Mesenchymal stem cell (in vitro differentiated cells and primary cell): Measurements from ENCODE around the gene FAM241A.

ENCODE experiments used
- DNase-seq: peaks from one replicate; pipeline ENCODE4 v3.0.0-alpha.2; 2013
- H2AFZ ChIP-seq: one replicate; pipeline ENCODE4 v1.6.1; 2013; ENCODE audit warnings: low read depth, mild to moderate bottlenecking, control low read depth, inconsistent platforms, low read length, moderate library complexity
- H2AK5ac ChIP-seq: 2 replicates; pipeline ENCODE4 v1.6.1; 2013; ENCODE audit warnings: low read length, moderate library complexity, mild to moderate bottlenecking, inconsistent platforms; ENCODE audit not compliant: severe bottlenecking
- H2BK120ac ChIP-seq: one replicate; pipeline ENCODE4 v1.6.1; 2013; ENCODE audit warnings: low read depth, mild to moderate bottlenecking, inconsistent platforms, low read length, moderate library complexity
- H2BK12ac ChIP-seq, 2 experiments: one replicate each; pipeline ENCODE4 v1.6.1; 2013; ENCODE audit warnings: inconsistent platforms in 2 of 2, low read length in 2 of 2, mild to moderate bottlenecking in 2 of 2, moderate library complexity in 2 of 2, control low read depth in 1 of 2
- H2BK15ac ChIP-seq: one replicate; pipeline ENCODE4 v1.6.1; 2013; ENCODE audit warnings: mild to moderate bottlenecking, low read depth, inconsistent platforms; ENCODE audit not compliant: poor library complexity, severe bottlenecking
- H2BK5ac ChIP-seq: 2 replicates; pipeline ENCODE4 v1.6.1; 2013; ENCODE audit warnings: low read depth, mild to moderate bottlenecking, low read length, control low read depth, inconsistent platforms; ENCODE audit not compliant: poor library complexity, severe bottlenecking
- H3K14ac ChIP-seq, 2 experiments: one replicate each; pipeline ENCODE4 v1.6.1; 2013; ENCODE audit warnings: inconsistent platforms in 2 of 2, low read length in 2 of 2, control low read depth in 1 of 2, mild to moderate bottlenecking in 1 of 2, moderate library complexity in 1 of 2
- H3K18ac ChIP-seq, 2 experiments: one replicate each; pipeline ENCODE4 v1.6.1; 2013; ENCODE audit warnings: inconsistent platforms in 2 of 2, low read length in 2 of 2, control low read depth in 1 of 2, low read depth in 1 of 2, mild to moderate bottlenecking in 1 of 2
- H3K23ac ChIP-seq, 2 experiments: one replicate each; pipeline ENCODE4 v1.6.1; 2013; ENCODE audit warnings: inconsistent platforms in 2 of 2, low read length in 2 of 2, mild to moderate bottlenecking in 2 of 2, moderate library complexity in 2 of 2, control low read depth in 1 of 2
- H3K27ac ChIP-seq: 2 replicates; pipeline ENCODE4 v1.5.1; 2013; ENCODE audit warnings: mild to moderate bottlenecking, moderate library complexity, low read length, control low read depth, inconsistent platforms; ENCODE audit not compliant: poor library complexity, severe bottlenecking
- H3K27me3 ChIP-seq, 2 experiments: 2 replicates each; pipeline versions ENCODE4 v1.6.1 to v1.7.0; 2013; ENCODE audit warnings: low read length in 2 of 2, mild to moderate bottlenecking in 2 of 2, moderate library complexity in 2 of 2, control low read depth in 1 of 2, inconsistent platforms in 1 of 2; ENCODE audit not compliant: control insufficient read depth in 1 of 2, insufficient read depth in 1 of 2
- H3K36me3 ChIP-seq, 2 experiments: 2 replicates each; pipeline versions ENCODE4 v1.6.1 to v1.7.0; 2013; ENCODE audit warnings: low read length in 2 of 2, control low read depth in 1 of 2, inconsistent platforms in 1 of 2, low read depth in 1 of 2, mild to moderate bottlenecking in 1 of 2; ENCODE audit not compliant: insufficient read depth in 2 of 2, control insufficient read depth in 1 of 2
- H3K4ac ChIP-seq, 2 experiments: one replicate each; pipeline ENCODE4 v1.6.1; 2013; ENCODE audit warnings: inconsistent platforms in 2 of 2, low read length in 2 of 2, mild to moderate bottlenecking in 2 of 2, moderate library complexity in 2 of 2, control low read depth in 1 of 2, low read depth in 1 of 2
- H3K4me1 ChIP-seq: 2 replicates; pipeline ENCODE4 v1.6.1; 2013; ENCODE audit warnings: low read depth, low read length, control low read depth; ENCODE audit not compliant: control insufficient read depth, insufficient read depth
- H3K4me2 ChIP-seq: 2 replicates; pipeline ENCODE4 v1.6.1; 2013; ENCODE audit warnings: low read length, mild to moderate bottlenecking, inconsistent platforms; ENCODE audit not compliant: poor library complexity, severe bottlenecking
- H3K4me3 ChIP-seq, 2 experiments: 2 replicates each; pipeline versions ENCODE4 v1.5.1 to v1.7.0; 2013; ENCODE audit warnings: low read length in 2 of 2, mild to moderate bottlenecking in 2 of 2, control low read depth in 1 of 2, low read depth in 1 of 2; ENCODE audit not compliant: insufficient read depth in 1 of 2
- H3K79me1 ChIP-seq: replicated peaks from 2 replicates; pipeline ENCODE4 v1.6.1; 2013; ENCODE audit warnings: mild to moderate bottlenecking, control low read depth, low read length, inconsistent platforms; ENCODE audit not compliant: poor library complexity, severe bottlenecking
- H3K9ac ChIP-seq: 2 replicates; pipeline ENCODE4 v1.7.0; 2013; ENCODE audit warnings: mild to moderate bottlenecking, low read length, moderate library complexity
- H3K9me3 ChIP-seq: 2 replicates; pipeline ENCODE4 v1.7.0; 2013; ENCODE audit warnings: mild to moderate bottlenecking, low read length; ENCODE audit not compliant: control insufficient read depth
- H4K8ac ChIP-seq: one replicate; pipeline ENCODE4 v1.6.1; 2013; ENCODE audit warnings: inconsistent platforms, mild to moderate bottlenecking, low read length, moderate library complexity
- H4K91ac ChIP-seq: one replicate; pipeline ENCODE4 v1.6.1; 2013; ENCODE audit warnings: mild to moderate bottlenecking, low read length, inconsistent platforms
- WGBS: methylation state at CpG from one replicate; pipeline ENCODE4 v1.1.7; 2013; ENCODE audit warnings: mixed read lengths; 5-methylcytosine and 5-hydroxymethylcytosine counted together

Gene FAM241A

GRCh38 chr4:112184438-112184837 is 39.2 kb downstream of the FAM241A start:
- no peak overlapping the region for H2BK15ac ChIP-seq
- WGBS = no CpG with 5 or more reads among the region's 1 CpG

GRCh38 chr4:112185334-112185733 is 40.1 kb downstream of the FAM241A start:
- no peak overlapping the region for H3K9ac ChIP-seq
- no peaks in the 10 kb centered on the region for H3K79me1 ChIP-seq
- H3K18ac ChIP-seq = no peak overlapping the region
- no peak overlapping the region for H3K4ac ChIP-seq
- no peak overlapping the region for H3K14ac ChIP-seq
- no peak overlapping the region for H3K4me3 ChIP-seq
- H2BK120ac ChIP-seq = no peak overlapping the region
- H3K36me3 ChIP-seq = peaks cover 0 to 2% of the 10 kb centered on the region in 2 experiments
- H3K23ac ChIP-seq = no peak overlapping the region
- H3K4me1 ChIP-seq = no peaks in the 10 kb centered on the region
- no peak overlapping the region for H2AFZ ChIP-seq
- no peak overlapping the region for H2BK15ac ChIP-seq
- no peak overlapping the region for H4K91ac ChIP-seq
- no peak overlapping the region for H2BK12ac ChIP-seq
- no peak overlapping the region for H3K27ac ChIP-seq
- WGBS = 100% methylated on average over 1 of the region's 2 CpGs
- H2AK5ac ChIP-seq = no peak overlapping the region
- no peak for DNase-seq
- H4K8ac ChIP-seq = no peak overlapping the region
- H3K27me3 ChIP-seq = no peaks in the 10 kb centered on the region
- H3K4me2 ChIP-seq = no peak overlapping the region
- H2BK5ac ChIP-seq = no peak overlapping the region
- no peaks in the 10 kb centered on the region for H3K9me3 ChIP-seq

More at GRCh38 chr4:112184438-112184837, 39.2 kb downstream of the FAM241A start:
- Histone ChIP-seq H3K27me3 (no peaks in the 10 kb centered on the region), H3K4ac (no peak overlapping the region), H3K4me3 (no peak overlapping the region), H3K23ac (no peak overlapping the region), H3K18ac (no peak overlapping the region), H3K4me2 (no peak overlapping the region), H3K36me3 (peaks cover 0 to 2% of the 10 kb centered on the region in 2 experiments), H3K9me3 (no peaks in the 10 kb centered on the region), H3K27ac (no peak overlapping the region), H4K8ac (no peak overlapping the region), H2BK12ac (no peak overlapping the region), H2AK5ac (no peak overlapping the region), H4K91ac (no peak overlapping the region), H2AFZ (no peak overlapping the region), H3K79me1 (no peaks in the 10 kb centered on the region), H3K4me1 (no peaks in the 10 kb centered on the region), H2BK5ac (no peak overlapping the region), H3K14ac (no peak overlapping the region), H3K9ac (no peak overlapping the region), H2BK120ac (no peak overlapping the region)
- no peak for DNase-seq

- no peak overlapping the region for H3K9ac ChIP-seq
- WGBS = 78% methylated on average over 8 of the region's 8 CpGs
- H3K9me3 ChIP-seq = no peaks in the 10 kb centered on the region
- no peak overlapping the region for H3K27ac ChIP-seq
- no peak overlapping the region for H2AFZ ChIP-seq
- H3K36me3 ChIP-seq = peaks cover 0 to 2% of the 10 kb centered on the region in 2 experiments
- H2BK5ac ChIP-seq = no peak overlapping the region
- no peak overlapping the region for H3K4ac ChIP-seq
- no peak overlapping the region for H4K8ac ChIP-seq
- no peak for DNase-seq
- no peak overlapping the region for H3K14ac ChIP-seq
- H2BK15ac ChIP-seq = no peak overlapping the region
- no peaks in the 10 kb centered on the region for H3K4me1 ChIP-seq
- no peak overlapping the region for H2BK120ac ChIP-seq
- no peak overlapping the region for H2AK5ac ChIP-seq
- no peaks in the 10 kb centered on the region for H3K27me3 ChIP-seq
- H2BK12ac ChIP-seq = no peak overlapping the region
- no peaks in the 10 kb centered on the region for H3K79me1 ChIP-seq
- H3K23ac ChIP-seq = no peak overlapping the region
- no peak overlapping the region for H3K4me2 ChIP-seq
- no peak overlapping the region for H3K18ac ChIP-seq
- no peak overlapping the region for H3K4me3 ChIP-seq
- H4K91ac ChIP-seq = no peak overlapping the region
Measured at GRCh38 chr4:112185740-112186670, 40.8 kb downstream of the FAM241A start.

GRCh38 chr4:112189754-112190153 is 44.5 kb downstream of the FAM241A start:
- H2BK5ac ChIP-seq = no peak overlapping the region
- H3K36me3 ChIP-seq = peaks cover 0 to 2% of the 10 kb centered on the region in 2 experiments
- H3K79me1 ChIP-seq = no peaks in the 10 kb centered on the region
- no peak overlapping the region for H4K8ac ChIP-seq
- no peak overlapping the region for H3K23ac ChIP-seq
- 82% methylated on average over 1 of the region's 2 CpGs for WGBS
- H4K91ac ChIP-seq = no peak overlapping the region
- no peak overlapping the region for H2AK5ac ChIP-seq
- no peak overlapping the region for H3K4me2 ChIP-seq
- no peak overlapping the region for H2BK120ac ChIP-seq
- no peaks in the 10 kb centered on the region for H3K4me1 ChIP-seq
- H2BK12ac ChIP-seq = no peak overlapping the region
- DNase-seq = peak; percentile 34
- no peak overlapping the region for H2AFZ ChIP-seq
- H3K4me3 ChIP-seq = no peak overlapping the region
- H3K27me3 ChIP-seq = no peaks in the 10 kb centered on the region
- no peak overlapping the region for H3K4ac ChIP-seq
- H2BK15ac ChIP-seq = no peak overlapping the region
- H3K27ac ChIP-seq = no peak overlapping the region
- peak overlapping the region; percentile 37 for H3K9ac ChIP-seq
- no peak overlapping the region for H3K18ac ChIP-seq
- H3K9me3 ChIP-seq = no peaks in the 10 kb centered on the region
- no peak overlapping the region for H3K14ac ChIP-seq
